WTC11 (cell line): ENCODE results near the gene SPATC1L. TPM values are rescaled to one million over a fixed set of nuclear protein-coding genes. Genes with fewer than 3 reads are reported as not detected.

Source experiments
- ATAC-seq: fragments of 200-7000 bp; cut with Tn5 transposase; 2 replicates; pipeline ENCODE4 v1.10.0; 2021; ENCODE audit warnings: mild to moderate bottlenecking, moderate library complexity
- CTCF ChIA-PET: fragments of 300-600 bp; sonication (Branson Sonifier 250); formaldehyde crosslinking; loops from one replicate; lab custom pipeline; 2021; ENCODE audit warnings: antibody characterized with exemption; lab: Charles Lee
- POLR2A ChIA-PET: fragments of 350-600 bp; sonication (Branson Sonifier 250); formaldehyde crosslinking; loops from one replicate; lab custom pipeline; 2021; ENCODE audit warnings: antibody characterized with exemption; lab: Charles Lee
- DNase-seq: peaks from one replicate; pipeline ENCODE4 v3.0.0; 2021; ENCODE audit warnings: low spot score
- H3K27ac Mint-ChIP-seq: 2 replicates; pipeline ENCODE4 v1.8.0; 2021; ENCODE audit warnings: mixed read lengths
- H3K27me3 Mint-ChIP-seq: 2 replicates; pipeline ENCODE4 v1.8.0; 2021; ENCODE audit warnings: low read depth, mild to moderate bottlenecking, moderate library complexity, mixed read lengths
- H3K36me3 Mint-ChIP-seq: 2 replicates; pipeline ENCODE4 v1.8.0; 2021; ENCODE audit warnings: mixed read lengths
- H3K4me1 Mint-ChIP-seq: 2 replicates; pipeline ENCODE4 v1.8.0; 2022; ENCODE audit warnings: mixed read lengths
- H3K4me3 Mint-ChIP-seq: 2 replicates; pipeline ENCODE4 v1.8.0; 2021; ENCODE audit warnings: mild to moderate bottlenecking, moderate library complexity, mixed read lengths
- H3K9me3 Mint-ChIP-seq: 2 replicates; pipeline ENCODE4 v1.8.0; 2021; ENCODE audit warnings: mixed read lengths
- EMX1 ChIP-seq: fragments of 250-450 bp; sonication (Bioruptor Pico); IDR thresholded peaks from 2 replicates; pipeline ENCODE4 v1.8.0; 2021; ENCODE audit warnings: mild to moderate bottlenecking
- FOXJ3 ChIP-seq: sonication (generic); formaldehyde crosslinking; IDR thresholded peaks from 2 replicates; pipeline ENCODE4 v1.9.0; 2021; ENCODE audit warnings: missing genetic modification reagents, mild to moderate bottlenecking, borderline replicate concordance
- NFATC4 ChIP-seq: fragments of 250-450 bp; sonication (Bioruptor Pico); IDR thresholded peaks from 2 replicates; pipeline ENCODE4 v1.9.0; 2021; ENCODE audit warnings: mild to moderate bottlenecking
- RORB ChIP-seq: fragments of 250-450 bp; sonication (Bioruptor Pico); IDR thresholded peaks from 2 replicates; pipeline ENCODE4 v1.9.0; 2021; ENCODE audit warnings: mild to moderate bottlenecking
- SMAD3 ChIP-seq: sonication (generic); formaldehyde crosslinking; IDR thresholded peaks from 2 replicates; pipeline ENCODE4 v1.8.0; 2022; ENCODE audit warnings: missing genetic modification reagents, mild to moderate bottlenecking, borderline replicate concordance
- TEAD1 ChIP-seq: sonication (generic); formaldehyde crosslinking; IDR thresholded peaks from 2 replicates; pipeline ENCODE4 v1.8.0; 2022; ENCODE audit warnings: mild to moderate bottlenecking, missing genetic modification reagents
- ZNF138 ChIP-seq: sonication (generic); formaldehyde crosslinking; conservative IDR thresholded peaks from 2 replicates; pipeline ENCODE4 v1.8.1; 2022; ENCODE audit warnings: mild to moderate bottlenecking, moderate library complexity, missing genetic modification reagents
- ZNF263 ChIP-seq: sonication (generic); formaldehyde crosslinking; IDR thresholded peaks from 2 replicates; pipeline ENCODE4 v1.8.1; 2022; ENCODE audit warnings: low read depth, mild to moderate bottlenecking, moderate library complexity, missing genetic modification reagents
- total RNA-seq: library from RNA; stranded (reverse); gene quantifications from 3 replicates; pipeline ENCODE4 v1.2.3, GENCODE V29; 2021
- TF ChIP-seq, protein P1 (sequence below): sonication (generic); formaldehyde crosslinking; conservative IDR thresholded peaks from 2 replicates; pipeline ENCODE4 v1.8.1; 2023; ENCODE audit warnings: mild to moderate bottlenecking, low read depth, missing genetic modification reagents, moderate library complexity
- TF ChIP-seq, protein P2 (sequence below): sonication (generic); formaldehyde crosslinking; IDR thresholded peaks from 2 replicates; pipeline ENCODE4 v1.8.1; 2023; ENCODE audit warnings: mild to moderate bottlenecking, missing genetic modification reagents, moderate library complexity
- TF ChIP-seq, protein P3 (sequence below): fragments of 200-600 bp; IDR thresholded peaks from 2 replicates; pipeline ENCODE4 v1.8.0; 2022; ENCODE audit warnings: antibody characterized with exemption
- TF ChIP-seq, protein P4 (sequence below): fragments of 250-450 bp; sonication (Bioruptor Pico); IDR thresholded peaks from 2 replicates; pipeline ENCODE4 v2.1.2; 2022; ENCODE audit warnings: mild to moderate bottlenecking, moderate library complexity
- TF ChIP-seq, protein P5 (sequence below): fragments of 250-450 bp; sonication (Bioruptor Pico); conservative IDR thresholded peaks from 2 replicates; pipeline ENCODE4 v1.9.0; 2021; ENCODE audit warnings: mild to moderate bottlenecking
- TF ChIP-seq, protein P6 (sequence below): sonication (generic); formaldehyde crosslinking; IDR thresholded peaks from 2 replicates; pipeline ENCODE4 v1.8.0; 2022; ENCODE audit warnings: mild to moderate bottlenecking, missing genetic modification reagents
- TF ChIP-seq, protein P7 (sequence below): sonication (generic); formaldehyde crosslinking; IDR thresholded peaks from 2 replicates; pipeline ENCODE4 v1.8.1; 2023; ENCODE audit warnings: mild to moderate bottlenecking, moderate library complexity, missing genetic modification reagents

Gene SPATC1L
- total RNA-seq, 1 experiment from 2014 or later: 61.7 TPM

DNA sequence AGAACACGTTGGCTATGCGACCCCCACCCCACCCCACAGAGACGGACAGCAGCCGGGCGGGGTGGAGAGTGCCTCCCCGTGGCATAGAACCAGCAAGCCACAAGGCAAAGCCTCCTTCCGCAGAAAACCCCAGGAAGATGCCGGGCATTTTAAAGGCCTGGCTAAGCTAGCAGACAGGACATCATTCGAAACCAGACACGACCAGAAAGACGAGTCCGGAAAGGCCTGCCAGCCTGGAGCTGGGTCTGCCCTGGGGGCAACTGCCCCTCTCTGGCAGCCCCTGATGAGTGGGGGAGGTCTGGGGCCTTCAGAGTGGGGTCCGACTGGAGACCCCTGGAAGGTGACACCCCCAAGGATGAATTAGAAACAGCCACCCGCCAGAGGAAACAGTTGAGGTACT is 37.4 kb downstream of the SPATC1L start:
- H3K27me3 Mint-ChIP-seq: no peaks in the 10 kb centered on the region
- peaks cover 6% of the 10 kb centered on the region; the same call in 1 of the 2 replicates for H3K9me3 Mint-ChIP-seq
- H3K4me3 Mint-ChIP-seq: no peak overlapping the region
- H3K36me3 Mint-ChIP-seq: peaks cover 8% of the 10 kb centered on the region
- ChIA-PET CTCF (no interaction called here), POLR2A (no interaction called here)
- DNase-seq: no peak
- peak overlapping the region; percentile 53; the same call in 1 of the 2 replicates for H3K27ac Mint-ChIP-seq
- no peak for ATAC-seq
- H3K4me1 Mint-ChIP-seq: peaks cover 11% of the 10 kb centered on the region
- TF ChIP-seq, protein P1, sequence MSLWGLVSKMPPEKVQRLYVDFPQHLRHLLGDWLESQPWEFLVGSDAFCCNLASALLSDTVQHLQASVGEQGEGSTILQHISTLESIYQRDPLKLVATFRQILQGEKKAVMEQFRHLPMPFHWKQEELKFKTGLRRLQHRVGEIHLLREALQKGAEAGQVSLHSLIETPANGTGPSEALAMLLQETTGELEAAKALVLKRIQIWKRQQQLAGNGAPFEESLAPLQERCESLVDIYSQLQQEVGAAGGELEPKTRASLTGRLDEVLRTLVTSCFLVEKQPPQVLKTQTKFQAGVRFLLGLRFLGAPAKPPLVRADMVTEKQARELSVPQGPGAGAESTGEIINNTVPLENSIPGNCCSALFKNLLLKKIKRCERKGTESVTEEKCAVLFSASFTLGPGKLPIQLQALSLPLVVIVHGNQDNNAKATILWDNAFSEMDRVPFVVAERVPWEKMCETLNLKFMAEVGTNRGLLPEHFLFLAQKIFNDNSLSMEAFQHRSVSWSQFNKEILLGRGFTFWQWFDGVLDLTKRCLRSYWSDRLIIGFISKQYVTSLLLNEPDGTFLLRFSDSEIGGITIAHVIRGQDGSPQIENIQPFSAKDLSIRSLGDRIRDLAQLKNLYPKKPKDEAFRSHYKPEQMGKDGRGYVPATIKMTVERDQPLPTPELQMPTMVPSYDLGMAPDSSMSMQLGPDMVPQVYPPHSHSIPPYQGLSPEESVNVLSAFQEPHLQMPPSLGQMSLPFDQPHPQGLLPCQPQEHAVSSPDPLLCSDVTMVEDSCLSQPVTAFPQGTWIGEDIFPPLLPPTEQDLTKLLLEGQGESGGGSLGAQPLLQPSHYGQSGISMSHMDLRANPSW: no peak
- TF ChIP-seq ZNF263 (CRISPR knock-in tag): no peak
- no peak for TF ChIP-seq RORB (CRISPR knock-in tag)
- TF ChIP-seq, protein P2, sequence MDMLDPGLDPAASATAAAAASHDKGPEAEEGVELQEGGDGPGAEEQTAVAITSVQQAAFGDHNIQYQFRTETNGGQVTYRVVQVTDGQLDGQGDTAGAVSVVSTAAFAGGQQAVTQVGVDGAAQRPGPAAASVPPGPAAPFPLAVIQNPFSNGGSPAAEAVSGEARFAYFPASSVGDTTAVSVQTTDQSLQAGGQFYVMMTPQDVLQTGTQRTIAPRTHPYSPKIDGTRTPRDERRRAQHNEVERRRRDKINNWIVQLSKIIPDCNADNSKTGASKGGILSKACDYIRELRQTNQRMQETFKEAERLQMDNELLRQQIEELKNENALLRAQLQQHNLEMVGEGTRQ (CRISPR knock-in tag): no peak
- TF ChIP-seq ZNF138 (CRISPR knock-in tag): no peak
- TF ChIP-seq SMAD3 (CRISPR knock-in tag): no peak
- TF ChIP-seq, protein P3, sequence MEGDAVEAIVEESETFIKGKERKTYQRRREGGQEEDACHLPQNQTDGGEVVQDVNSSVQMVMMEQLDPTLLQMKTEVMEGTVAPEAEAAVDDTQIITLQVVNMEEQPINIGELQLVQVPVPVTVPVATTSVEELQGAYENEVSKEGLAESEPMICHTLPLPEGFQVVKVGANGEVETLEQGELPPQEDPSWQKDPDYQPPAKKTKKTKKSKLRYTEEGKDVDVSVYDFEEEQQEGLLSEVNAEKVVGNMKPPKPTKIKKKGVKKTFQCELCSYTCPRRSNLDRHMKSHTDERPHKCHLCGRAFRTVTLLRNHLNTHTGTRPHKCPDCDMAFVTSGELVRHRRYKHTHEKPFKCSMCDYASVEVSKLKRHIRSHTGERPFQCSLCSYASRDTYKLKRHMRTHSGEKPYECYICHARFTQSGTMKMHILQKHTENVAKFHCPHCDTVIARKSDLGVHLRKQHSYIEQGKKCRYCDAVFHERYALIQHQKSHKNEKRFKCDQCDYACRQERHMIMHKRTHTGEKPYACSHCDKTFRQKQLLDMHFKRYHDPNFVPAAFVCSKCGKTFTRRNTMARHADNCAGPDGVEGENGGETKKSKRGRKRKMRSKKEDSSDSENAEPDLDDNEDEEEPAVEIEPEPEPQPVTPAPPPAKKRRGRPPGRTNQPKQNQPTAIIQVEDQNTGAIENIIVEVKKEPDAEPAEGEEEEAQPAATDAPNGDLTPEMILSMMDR: no peak
- TF ChIP-seq TEAD1 (CRISPR knock-in tag): no peak
- TF ChIP-seq, protein P4, sequence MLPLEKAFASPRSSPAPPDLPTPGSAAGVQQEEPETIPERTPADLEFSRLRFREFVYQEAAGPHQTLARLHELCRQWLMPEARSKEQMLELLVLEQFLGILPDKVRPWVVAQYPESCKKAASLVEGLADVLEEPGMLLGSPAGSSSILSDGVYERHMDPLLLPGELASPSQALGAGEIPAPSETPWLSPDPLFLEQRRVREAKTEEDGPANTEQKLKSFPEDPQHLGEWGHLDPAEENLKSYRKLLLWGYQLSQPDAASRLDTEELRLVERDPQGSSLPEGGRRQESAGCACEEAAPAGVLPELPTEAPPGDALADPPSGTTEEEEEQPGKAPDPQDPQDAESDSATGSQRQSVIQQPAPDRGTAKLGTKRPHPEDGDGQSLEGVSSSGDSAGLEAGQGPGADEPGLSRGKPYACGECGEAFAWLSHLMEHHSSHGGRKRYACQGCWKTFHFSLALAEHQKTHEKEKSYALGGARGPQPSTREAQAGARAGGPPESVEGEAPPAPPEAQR (CRISPR knock-in tag): no peak
- TF ChIP-seq EMX1 (CRISPR knock-in tag): no peak
- TF ChIP-seq NFATC4 (CRISPR knock-in tag): no peak
- no peak for TF ChIP-seq FOXJ3 (CRISPR knock-in tag)
- TF ChIP-seq, protein P5, sequence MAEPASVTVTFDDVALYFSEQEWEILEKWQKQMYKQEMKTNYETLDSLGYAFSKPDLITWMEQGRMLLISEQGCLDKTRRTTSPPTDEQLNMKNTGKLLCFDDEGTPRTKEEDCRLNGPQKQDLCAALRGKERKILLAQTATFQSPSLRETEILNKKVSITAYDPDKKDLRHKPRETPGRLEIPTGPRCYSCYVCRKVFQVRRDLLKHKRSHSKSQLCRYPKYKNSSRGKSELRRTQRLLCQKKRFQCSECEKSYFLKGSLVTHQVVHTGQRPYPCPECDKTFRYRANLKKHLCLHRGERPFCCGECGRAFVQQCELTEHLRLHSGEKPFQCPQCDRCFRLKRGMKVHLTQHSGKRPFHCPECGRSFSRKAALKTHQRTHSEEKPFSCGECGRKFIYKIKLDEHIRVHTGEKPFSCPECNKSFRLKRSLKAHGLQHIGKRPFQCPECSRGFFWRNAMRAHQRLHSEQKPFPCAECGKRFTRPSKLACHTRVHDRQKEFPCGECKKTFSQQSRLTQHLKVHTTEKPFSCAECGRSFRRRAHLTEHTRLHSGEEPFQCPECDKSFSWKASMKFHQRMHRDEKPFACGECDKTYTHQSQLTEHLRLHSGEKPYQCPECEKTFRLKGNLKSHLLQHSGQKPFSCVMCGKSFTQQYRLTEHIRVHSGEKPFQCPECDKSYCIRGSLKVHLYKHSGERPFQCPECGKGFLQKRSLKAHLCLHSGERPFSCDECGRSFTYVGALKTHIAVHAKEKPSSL: no peak
- TF ChIP-seq, protein P6, sequence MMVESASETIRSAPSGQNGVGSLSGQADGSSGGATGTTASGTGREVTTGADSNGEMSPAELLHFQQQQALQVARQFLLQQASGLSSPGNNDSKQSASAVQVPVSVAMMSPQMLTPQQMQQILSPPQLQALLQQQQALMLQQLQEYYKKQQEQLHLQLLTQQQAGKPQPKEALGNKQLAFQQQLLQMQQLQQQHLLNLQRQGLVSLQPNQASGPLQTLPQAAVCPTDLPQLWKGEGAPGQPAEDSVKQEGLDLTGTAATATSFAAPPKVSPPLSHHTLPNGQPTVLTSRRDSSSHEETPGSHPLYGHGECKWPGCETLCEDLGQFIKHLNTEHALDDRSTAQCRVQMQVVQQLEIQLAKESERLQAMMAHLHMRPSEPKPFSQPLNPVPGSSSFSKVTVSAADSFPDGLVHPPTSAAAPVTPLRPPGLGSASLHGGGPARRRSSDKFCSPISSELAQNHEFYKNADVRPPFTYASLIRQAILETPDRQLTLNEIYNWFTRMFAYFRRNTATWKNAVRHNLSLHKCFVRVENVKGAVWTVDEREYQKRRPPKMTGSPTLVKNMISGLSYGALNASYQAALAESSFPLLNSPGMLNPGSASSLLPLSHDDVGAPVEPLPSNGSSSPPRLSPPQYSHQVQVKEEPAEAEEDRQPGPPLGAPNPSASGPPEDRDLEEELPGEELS (CRISPR knock-in tag): no peak
- TF ChIP-seq, protein P7, sequence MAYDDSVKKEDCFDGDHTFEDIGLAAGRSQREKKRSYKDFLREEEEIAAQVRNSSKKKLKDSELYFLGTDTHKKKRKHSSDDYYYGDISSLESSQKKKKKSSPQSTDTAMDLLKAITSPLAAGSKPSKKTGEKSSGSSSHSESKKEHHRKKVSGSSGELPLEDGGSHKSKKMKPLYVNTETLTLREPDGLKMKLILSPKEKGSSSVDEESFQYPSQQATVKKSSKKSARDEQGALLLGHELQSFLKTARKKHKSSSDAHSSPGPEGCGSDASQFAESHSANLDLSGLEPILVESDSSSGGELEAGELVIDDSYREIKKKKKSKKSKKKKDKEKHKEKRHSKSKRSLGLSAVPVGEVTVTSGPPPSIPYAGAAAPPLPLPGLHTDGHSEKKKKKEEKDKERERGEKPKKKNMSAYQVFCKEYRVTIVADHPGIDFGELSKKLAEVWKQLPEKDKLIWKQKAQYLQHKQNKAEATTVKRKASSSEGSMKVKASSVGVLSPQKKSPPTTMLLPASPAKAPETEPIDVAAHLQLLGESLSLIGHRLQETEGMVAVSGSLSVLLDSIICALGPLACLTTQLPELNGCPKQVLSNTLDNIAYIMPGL: no peak
